Stimulated activated CD8-positive, alpha-beta memory T cell treated with anti-CD3 and anti-CD28 coated beads, Interleukin-12 subunit alpha, Interleukin-12 subunit beta, amount 100 ng/mL, for 24 hours (primary cell): ENCODE data around the gene TMEM72.
A peak's percentile ranks its signal among the peaks of the same experiment; 100 is the strongest.

ENCODE experiments used
- DNase-seq: peaks from one replicate; pipeline ENCODE4 v3.0.0-alpha.2; 2020; ENCODE audit errors: extremely low read depth

Gene TMEM72

GRCh38 chr10:44955413-44956070 lies 44.4 kb downstream of the TMEM72 start:
- no peak for DNase-seq

GRCh38 chr10:44956226-44956625 lies 45.1 kb downstream of the TMEM72 start:
- DNase-seq: no peak

GRCh38 chr10:44956717-44957706 lies 45.9 kb downstream of the TMEM72 start:
- no peak for DNase-seq

GRCh38 chr10:44958196-44958897 lies 47.2 kb downstream of the TMEM72 start:
- no peak for DNase-seq

- DNase-seq: no peak
Observed at GRCh38 chr10:44958898-44959246, 47.7 kb downstream of the TMEM72 start.

GRCh38 chr10:44959247-44960087 lies 48.3 kb downstream of the TMEM72 start, which contains the start of gene RASSF4:
Gene RASSF4 (plus strand): TSS chr10:44959802. CDS start chr10:44970203, 10,401 bp downstream.
- peak; percentile 75 for DNase-seq

GRCh38 chr10:44960088-44960460 lies 48.9 kb downstream of the TMEM72 start:
- DNase-seq: no peak

- DNase-seq: no peak
Observed at GRCh38 chr10:44960482-44961229, 49.5 kb downstream of the TMEM72 start.

GRCh38 chr10:44961230-44961571 lies 50.1 kb downstream of the TMEM72 start:
- DNase-seq: no peak

- DNase-seq: no peak
Observed at GRCh38 chr10:44961931-44962750, 51.0 kb downstream of the TMEM72 start.

- DNase-seq: no peak
Observed at GRCh38 chr10:44962870-44963738, 52.0 kb downstream of the TMEM72 start.

- no peak for DNase-seq
Observed at GRCh38 chr10:44963772-44964633, 52.9 kb downstream of the TMEM72 start.

GRCh38 chr10:44965104-44965503 lies 54.0 kb downstream of the TMEM72 start:
- DNase-seq: no peak

GRCh38 chr10:44965651-44966097 lies 54.5 kb downstream of the TMEM72 start:
- no peak for DNase-seq

GRCh38 chr10:44966129-44966815 lies 55.1 kb downstream of the TMEM72 start:
- no peak for DNase-seq

GRCh38 chr10:44966816-44967509 lies 55.8 kb downstream of the TMEM72 start:
- DNase-seq: no peak

GRCh38 chr10:44967616-44968015 lies 56.5 kb downstream of the TMEM72 start:
- no peak for DNase-seq
